Spleen (tissue), 7 donors: ENCODE measurements around the gene CBL.

ENCODE experiments used
- POLR2A ChIP-seq, 3 donors: fragments of 450-650 bp; IDR thresholded peaks; one replicate each; pipeline ENCODE4 v1.5.1; 2017; ENCODE audit warnings: antibody characterized with exemption in 3 of 3, mild to moderate bottlenecking in 1 of 3
- POLR2AphosphoS5 ChIP-seq, 3 donors: sonication (generic); formaldehyde crosslinking; IDR thresholded peaks; one replicate each; pipeline ENCODE4 v1.5.1; 2017; ENCODE audit warnings: antibody characterized with exemption in 3 of 3
- TF ChIP-seq, protein P1 (sequence below), 11 experiments: fragments of 200-600 bp in 7 of 11; fragments of 450-650 bp in 4 of 11; sonication (generic) in 4 of 11; IDR thresholded peaks in 8 of 11; conservative IDR thresholded peaks in 3 of 11; 1 replicate in 7 of 11; 2 replicates in 4 of 11; pipeline versions ENCODE4 v1.4.0 to v1.8.0; 2016 to 2021; ENCODE audit warnings: antibody characterized with exemption in 11 of 11, inconsistent platforms in 4 of 11, mild to moderate bottlenecking in 1 of 11
- donor health status: DM: no; HTN: no; CAD: no; lungs with moderate emphysema.
- donor health status: DM: no; HTN: no; CAD: no.
- donor health status: DM: no; HTN: no; CAD: no.

DNA sequence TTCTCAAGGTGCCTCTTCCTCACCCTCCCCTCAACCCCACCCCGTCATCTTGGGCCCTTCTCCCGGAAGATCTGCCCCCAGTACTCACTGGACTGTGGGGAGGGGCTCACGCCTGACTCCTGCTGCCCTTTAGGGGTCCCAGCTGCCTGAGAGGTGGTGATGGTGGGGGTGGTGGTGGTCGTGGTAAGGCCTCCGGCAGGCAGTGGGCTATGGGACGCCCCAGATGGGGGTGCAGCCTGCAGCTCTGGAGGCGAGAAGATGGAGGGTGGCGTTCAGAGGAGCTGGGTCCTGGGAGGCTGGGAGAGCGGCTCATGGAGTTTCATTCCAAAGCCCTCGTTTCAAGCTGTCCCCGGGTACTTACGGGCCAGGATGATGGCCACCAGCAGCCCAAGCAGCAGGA, 139.5 kb downstream of the CBL start:
- TF ChIP-seq POLR2A (IDR thresholded peaks at IDR 0.05), result no peak
- TF ChIP-seq, protein P1, sequence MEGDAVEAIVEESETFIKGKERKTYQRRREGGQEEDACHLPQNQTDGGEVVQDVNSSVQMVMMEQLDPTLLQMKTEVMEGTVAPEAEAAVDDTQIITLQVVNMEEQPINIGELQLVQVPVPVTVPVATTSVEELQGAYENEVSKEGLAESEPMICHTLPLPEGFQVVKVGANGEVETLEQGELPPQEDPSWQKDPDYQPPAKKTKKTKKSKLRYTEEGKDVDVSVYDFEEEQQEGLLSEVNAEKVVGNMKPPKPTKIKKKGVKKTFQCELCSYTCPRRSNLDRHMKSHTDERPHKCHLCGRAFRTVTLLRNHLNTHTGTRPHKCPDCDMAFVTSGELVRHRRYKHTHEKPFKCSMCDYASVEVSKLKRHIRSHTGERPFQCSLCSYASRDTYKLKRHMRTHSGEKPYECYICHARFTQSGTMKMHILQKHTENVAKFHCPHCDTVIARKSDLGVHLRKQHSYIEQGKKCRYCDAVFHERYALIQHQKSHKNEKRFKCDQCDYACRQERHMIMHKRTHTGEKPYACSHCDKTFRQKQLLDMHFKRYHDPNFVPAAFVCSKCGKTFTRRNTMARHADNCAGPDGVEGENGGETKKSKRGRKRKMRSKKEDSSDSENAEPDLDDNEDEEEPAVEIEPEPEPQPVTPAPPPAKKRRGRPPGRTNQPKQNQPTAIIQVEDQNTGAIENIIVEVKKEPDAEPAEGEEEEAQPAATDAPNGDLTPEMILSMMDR (IDR thresholded peaks at IDR 0.05 in 8 of 11, conservative IDR thresholded peaks at IDR 0.05 in 3 of 11), result no peak
- TF ChIP-seq POLR2AphosphoS5 (IDR thresholded peaks at IDR 0.05), result no peak
